K562 (cell line): ENCODE data around the gene PPP6R1.

Experiments
- BRD9 ChIP-seq: fragments of 450-650 bp; IDR thresholded peaks from 2 replicates; pipeline ENCODE4 v1.6.1; 2018; ENCODE audit warnings: low read depth; ENCODE audit not compliant: partially characterized antibody
- SP2 ChIP-seq: IDR thresholded peaks from 2 replicates; pipeline ENCODE4 v1.6.1; 2011; ENCODE audit warnings: mild to moderate bottlenecking, low read depth, low read length, moderate library complexity; ENCODE audit not compliant: poor library complexity, severe bottlenecking; ENCODE audit errors: extremely low read depth

DNA sequence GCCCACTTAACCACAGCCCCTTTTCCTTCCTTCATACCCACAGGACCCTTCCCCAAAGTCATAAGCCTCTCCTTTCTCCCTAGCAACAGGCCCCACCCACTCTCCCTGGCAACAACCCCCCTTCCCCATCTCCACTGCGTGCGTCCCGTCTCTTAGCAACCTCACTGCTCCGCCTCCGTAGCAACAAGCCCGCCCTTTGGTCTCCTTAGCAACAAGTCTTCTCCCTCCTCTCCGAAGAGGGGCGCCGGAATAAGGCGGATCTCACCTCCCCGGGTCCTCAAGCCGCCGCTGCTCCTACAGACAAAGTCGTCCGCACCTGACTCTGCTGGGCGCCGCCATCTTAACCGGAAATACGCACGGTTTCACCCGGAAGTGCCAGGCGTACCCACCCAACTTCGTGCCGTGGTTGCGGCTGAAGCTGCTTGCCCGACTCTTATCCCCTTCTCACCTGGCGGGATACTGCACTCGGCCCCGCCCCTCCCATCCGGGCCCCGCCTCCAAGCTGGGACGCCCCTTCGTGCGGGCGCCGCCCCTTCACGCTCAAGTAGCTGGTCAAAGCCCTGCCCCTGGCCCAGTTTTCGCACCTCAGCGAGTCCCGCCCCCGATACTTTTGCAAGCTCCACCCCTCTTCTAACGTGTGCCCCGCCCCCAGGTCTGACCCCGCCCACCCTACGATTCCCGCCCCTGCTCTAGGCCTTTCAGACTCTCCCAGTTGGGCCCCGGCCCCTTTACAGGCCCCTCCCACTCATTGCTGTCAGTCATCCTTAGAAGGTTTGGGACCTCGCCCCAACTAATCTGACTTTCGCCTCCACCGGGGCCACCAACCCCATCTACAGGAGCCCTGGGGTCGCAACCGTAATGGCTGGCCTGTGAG lies 21.2 kb upstream of the PPP6R1 start, which contains the start of gene HSPBP1:
- no peak for TF ChIP-seq BRD9
- TF ChIP-seq SP2: no peak
